Testis (tissue), 3 donors: ENCODE measurements around the gene FOXF2. TPM values are rescaled to one million over a fixed set of nuclear protein-coding genes. Genes with fewer than 3 reads are reported as not detected.

Experiments used
- DNase-seq: peaks from one replicate; pipeline ENCODE4 v3.0.0-alpha.2; 2019
- H3K27ac ChIP-seq, 2 donors: fragments of 200-600 bp; sonication (generic); one replicate each; pipeline ENCODE4 v1.5.1; 2019
- H3K27me3 ChIP-seq: fragments of 200-600 bp; sonication (generic); one replicate; pipeline ENCODE4 v1.5.1; 2019
- H3K36me3 ChIP-seq: fragments of 200-600 bp; sonication (generic); one replicate; pipeline ENCODE4 v1.5.1; 2017; ENCODE audit warnings: low read depth; ENCODE audit errors: missing control alignments
- H3K4me1 ChIP-seq: fragments of 200-600 bp; sonication (generic); one replicate; pipeline ENCODE4 v1.5.1; 2019
- H3K4me3 ChIP-seq, 2 donors: fragments of 200-600 bp; sonication (generic); one replicate each; pipeline ENCODE4 v1.5.1; 2017 to 2019
- H3K9me3 ChIP-seq: fragments of 200-600 bp; sonication (generic); one replicate; pipeline ENCODE4 v1.5.1; 2017
- POLR2A ChIP-seq: fragments of 450-650 bp; IDR thresholded peaks from one replicate; pipeline ENCODE4 v1.6.1; 2017; ENCODE audit warnings: antibody characterized with exemption, mild to moderate bottlenecking, moderate library complexity
- WGBS, 2 donors: methylation state at CpG; one replicate each; pipeline ENCODE4 v1.1.5; 2018; 5-methylcytosine and 5-hydroxymethylcytosine counted together
- intact Hi-C: fragments of 100-400 bp; cut with DNase I; formaldehyde crosslinking; loops from one replicate; pipeline ENCODE4 v1.15.1; 2023; ENCODE audit warnings: low total_unique reads
- polyA plus RNA-seq: library from polyadenylated mRNA; stranded (reverse); fragments of 350-450 nt; fragmentation: Illumina TruSeq; extraction: RNeasy Lipid Tissue Mini Kit (QIAGEN cat#74804); gene quantifications from one replicate; pipeline ENCODE4 v1.2.3, GENCODE V29; 2014; ENCODE audit warnings: low read depth, low replicate concordance; ENCODE audit not compliant: insufficient read depth
- total RNA-seq, 2 donors: library from RNA; depleted of rRNA; stranded (reverse); fragments of >200 nt; gene quantifications; one replicate each; pipeline ENCODE4 v1.2.3, GENCODE V29; 2016
- TF ChIP-seq, protein P1 (sequence below), 3 experiments: fragments of 450-650 bp in 2 of 3; fragments of 200-600 bp in 1 of 3; sonication (generic) in 1 of 3; IDR thresholded peaks; one replicate each; pipeline ENCODE4 v1.5.1; 2016 to 2019; ENCODE audit warnings: antibody characterized with exemption in 3 of 3, mild to moderate bottlenecking in 2 of 3, moderate library complexity in 1 of 3

Gene FOXF2
- total and polyA plus RNA-seq, 3 donors from 2014 or later, result 1.2 to 4.7 (median 3.3) TPM

DNA sequence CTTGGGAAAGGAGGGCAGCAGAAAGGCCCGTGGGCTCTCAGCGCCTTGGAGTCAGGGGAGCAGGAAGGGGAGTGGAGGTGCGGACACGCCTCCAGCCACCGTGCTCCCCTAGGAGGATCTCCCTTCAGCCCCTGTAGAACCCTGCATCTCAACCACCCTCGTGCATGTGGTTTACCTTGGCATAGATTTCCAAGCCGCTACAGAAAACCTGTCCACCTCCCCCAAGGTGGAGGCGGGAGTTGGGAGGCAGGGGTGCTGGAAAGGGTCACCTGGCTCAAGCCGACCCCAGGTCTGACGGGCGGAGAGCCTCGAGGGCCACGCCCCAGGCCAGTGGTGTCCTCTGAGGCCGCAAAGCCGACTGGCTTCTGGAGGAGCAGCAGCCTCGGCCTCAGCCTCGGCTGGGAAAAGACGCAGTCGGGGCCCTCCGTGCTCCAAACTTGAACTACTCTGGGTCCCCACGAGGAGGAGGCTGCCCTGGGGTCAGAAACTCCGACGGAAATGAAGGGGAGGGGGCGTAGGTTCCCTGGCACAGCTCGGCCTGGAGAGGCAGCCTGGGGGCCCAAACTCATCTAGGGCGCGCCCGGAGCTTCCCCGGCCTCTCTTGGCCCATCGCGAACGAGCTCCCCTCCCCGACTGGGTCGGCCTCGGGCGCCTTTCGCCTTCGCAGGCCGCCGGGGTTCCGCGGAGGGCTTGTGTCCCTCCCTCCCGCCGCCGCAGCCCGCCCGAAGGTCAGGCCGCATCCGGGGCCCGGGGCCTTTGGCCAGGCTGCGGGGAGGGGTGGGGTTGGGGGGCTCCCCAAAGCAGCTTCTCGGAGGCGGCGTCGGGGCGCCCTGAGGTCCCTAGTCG lies 6.3 kb upstream of the FOXF2 start:
- no peak overlapping the region for H3K27ac ChIP-seq
- DNase-seq, result no peak
- H3K4me3 ChIP-seq, result no peak overlapping the region
- H3K27me3 ChIP-seq, result no peaks in the 10 kb centered on the region
- intact Hi-C loops, result loop anchor here (5.0 kb wide), 1 partner anchor 586 kb away; no protein-coding TSS in a partner anchor
- peaks cover 17% of the 10 kb centered on the region for H3K4me1 ChIP-seq
- WGBS, 2 donors, result 3 to 17% methylated on average over 6 to 56 of the region's 57 CpGs
- TF ChIP-seq POLR2A, result no peak
- TF ChIP-seq, protein P1, sequence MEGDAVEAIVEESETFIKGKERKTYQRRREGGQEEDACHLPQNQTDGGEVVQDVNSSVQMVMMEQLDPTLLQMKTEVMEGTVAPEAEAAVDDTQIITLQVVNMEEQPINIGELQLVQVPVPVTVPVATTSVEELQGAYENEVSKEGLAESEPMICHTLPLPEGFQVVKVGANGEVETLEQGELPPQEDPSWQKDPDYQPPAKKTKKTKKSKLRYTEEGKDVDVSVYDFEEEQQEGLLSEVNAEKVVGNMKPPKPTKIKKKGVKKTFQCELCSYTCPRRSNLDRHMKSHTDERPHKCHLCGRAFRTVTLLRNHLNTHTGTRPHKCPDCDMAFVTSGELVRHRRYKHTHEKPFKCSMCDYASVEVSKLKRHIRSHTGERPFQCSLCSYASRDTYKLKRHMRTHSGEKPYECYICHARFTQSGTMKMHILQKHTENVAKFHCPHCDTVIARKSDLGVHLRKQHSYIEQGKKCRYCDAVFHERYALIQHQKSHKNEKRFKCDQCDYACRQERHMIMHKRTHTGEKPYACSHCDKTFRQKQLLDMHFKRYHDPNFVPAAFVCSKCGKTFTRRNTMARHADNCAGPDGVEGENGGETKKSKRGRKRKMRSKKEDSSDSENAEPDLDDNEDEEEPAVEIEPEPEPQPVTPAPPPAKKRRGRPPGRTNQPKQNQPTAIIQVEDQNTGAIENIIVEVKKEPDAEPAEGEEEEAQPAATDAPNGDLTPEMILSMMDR (IDR thresholded peaks at IDR 0.05), result no peak
- H3K9me3 ChIP-seq, result no peaks in the 10 kb centered on the region
- H3K36me3 ChIP-seq, result no peaks in the 10 kb centered on the region

DNA sequence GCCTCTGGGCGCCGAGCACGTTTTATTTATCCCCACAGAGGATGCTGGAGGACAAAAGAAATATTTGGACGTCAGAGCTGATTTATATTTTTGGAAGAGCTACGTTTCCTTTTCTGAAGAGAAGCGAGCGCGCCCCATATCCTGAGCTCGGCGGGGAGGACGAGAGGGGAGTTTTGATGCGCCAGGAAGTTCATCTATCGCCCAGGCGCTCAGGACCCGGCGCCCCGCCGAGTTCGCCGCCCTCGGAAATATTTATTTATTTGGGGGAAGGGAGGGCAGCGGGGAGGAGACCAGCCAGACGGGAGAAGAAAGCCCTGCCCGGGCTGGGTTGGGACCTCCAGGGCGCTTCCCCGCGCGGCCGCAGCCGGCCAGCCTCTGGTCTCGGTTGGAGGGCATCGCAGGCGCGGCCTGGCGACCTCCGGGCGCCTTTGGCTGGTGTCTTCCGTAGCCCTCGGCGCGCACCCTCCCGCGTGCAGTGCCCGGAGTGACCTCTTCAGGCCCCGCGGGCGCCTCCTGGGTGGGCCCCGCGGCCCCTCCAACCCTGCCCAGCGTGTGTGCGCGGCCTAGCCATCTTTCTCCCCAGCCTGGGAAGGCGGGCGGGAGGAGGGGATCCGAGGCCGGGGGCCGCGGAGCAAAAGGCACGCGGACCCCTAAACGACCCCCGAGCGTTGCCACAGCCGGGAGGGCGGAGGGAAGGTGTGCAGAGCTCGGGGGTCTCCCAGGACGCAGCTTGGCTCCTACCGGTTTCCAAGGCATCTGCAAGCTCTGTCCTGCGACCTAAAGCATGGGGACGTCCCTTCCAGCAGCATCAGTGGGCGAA lies 5.4 kb upstream of the FOXF2 start:
- Histone ChIP-seq H3K27ac (no peak overlapping the region), H3K36me3 (no peaks in the 10 kb centered on the region), H3K27me3 (no peaks in the 10 kb centered on the region), H3K4me3 (no peak overlapping the region), H3K9me3 (no peaks in the 10 kb centered on the region), H3K4me1 (peaks cover 11% of the 10 kb centered on the region)
- no peak for DNase-seq
- TF ChIP-seq, protein P1 (IDR thresholded peaks at IDR 0.05), result no peak
- TF ChIP-seq POLR2A, result no peak
- 1 to 2% methylated on average over 18 to 70 of the region's 71 CpGs for WGBS, 2 donors
- intact Hi-C loops, result loop anchor here (5.0 kb wide), 1 partner anchor 587 kb away; no protein-coding TSS in a partner anchor

DNA sequence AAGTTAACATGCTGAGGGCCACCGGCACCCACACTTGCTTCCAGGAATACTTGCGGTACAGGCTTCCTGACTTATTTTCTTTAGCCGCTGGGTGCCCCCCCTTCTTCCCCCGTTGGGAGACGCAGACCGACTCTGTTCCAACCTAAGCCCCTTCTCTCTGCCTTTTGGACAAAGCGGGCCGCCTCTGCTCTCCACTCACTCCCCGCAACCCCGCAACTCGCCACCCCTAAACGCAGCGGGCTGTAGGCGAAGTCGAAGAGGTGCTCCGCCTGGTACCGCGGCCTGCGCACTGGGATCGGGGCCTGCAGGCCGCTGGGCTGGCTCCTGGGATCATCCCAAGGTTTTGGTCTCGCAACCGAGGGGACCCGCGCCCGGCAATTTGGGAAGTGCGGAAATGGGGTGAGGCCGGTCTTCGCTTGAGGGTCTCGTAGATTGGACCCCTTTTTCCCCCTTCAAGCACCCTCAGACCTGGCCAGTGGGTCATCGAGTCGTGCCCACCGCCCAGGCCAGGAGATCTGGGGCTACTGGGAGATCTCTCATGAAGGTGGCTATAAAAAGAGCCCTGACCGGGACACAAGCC lies 4.7 kb upstream of the FOXF2 start:
- Histone ChIP-seq H3K4me3 (no peak overlapping the region), H3K27me3 (no peaks in the 10 kb centered on the region), H3K4me1 (peaks cover 11% of the 10 kb centered on the region), H3K9me3 (no peaks in the 10 kb centered on the region), H3K36me3 (no peaks in the 10 kb centered on the region), H3K27ac (no peak overlapping the region)
- DNase-seq, result no peak
- TF ChIP-seq, protein P1 (IDR thresholded peaks at IDR 0.05), result no peak
- no peak for TF ChIP-seq POLR2A
- 13 to 14% methylated on average over 26 to 34 of the region's 34 CpGs for WGBS, 2 donors
- intact Hi-C loops, result loop anchor here (5.0 kb wide), 1 partner anchor 587 kb away; no protein-coding TSS in a partner anchor

GRCh38 chr6:1385129-1386037 lies 4.0 kb upstream of the FOXF2 start:
- no peak for DNase-seq
- H3K36me3 ChIP-seq, result no peaks in the 10 kb centered on the region
- H3K27me3 ChIP-seq, result no peaks in the 10 kb centered on the region
- H3K9me3 ChIP-seq, result no peaks in the 10 kb centered on the region
- no peak overlapping the region for H3K27ac ChIP-seq
- intact Hi-C loops, result no loop called here
- TF ChIP-seq POLR2A, result no peak
- TF ChIP-seq, protein P1 (IDR thresholded peaks at IDR 0.05), result no peak
- 21 to 28% methylated on average over 33 to 39 of the region's 39 CpGs for WGBS, 2 donors
- H3K4me1 ChIP-seq, result peaks cover 11% of the 10 kb centered on the region
- no peak overlapping the region for H3K4me3 ChIP-seq
